Loucy (cell line): ENCODE measurements around the gene GP1BA.

ENCODE experiments used
- H2AFZ ChIP-seq: fragments of 200-600 bp; sonication (generic); 2 replicates; pipeline ENCODE4 v1.6.0; 2016; ENCODE audit warnings: antibody characterized with exemption, mild to moderate bottlenecking, low read length, moderate library complexity
- H3F3A ChIP-seq: fragments of 200-600 bp; 2 replicates; pipeline ENCODE4 v1.6.0; 2016; ENCODE audit warnings: antibody characterized with exemption, low read depth, mild to moderate bottlenecking
- H3K27me3 ChIP-seq: fragments of 200-600 bp; sonication (generic); 2 replicates; pipeline ENCODE4 v1.6.1; 2014; ENCODE audit warnings: low read length, mild to moderate bottlenecking; ENCODE audit not compliant: insufficient read depth, poor library complexity, severe bottlenecking
- H3K36me3 ChIP-seq: fragments of 200-600 bp; sonication (generic); 2 replicates; pipeline ENCODE4 v1.6.1; 2016; ENCODE audit warnings: low read length; ENCODE audit not compliant: insufficient read depth
- H3K4me1 ChIP-seq: fragments of 200-600 bp; sonication (generic); 2 replicates; pipeline ENCODE4 v1.5.1; 2014; ENCODE audit warnings: low read length, mild to moderate bottlenecking; ENCODE audit not compliant: insufficient read depth, poor library complexity, severe bottlenecking
- H3K4me2 ChIP-seq: fragments of 200-600 bp; sonication (generic); 2 replicates; pipeline ENCODE4 v1.6.0; 2014; ENCODE audit warnings: antibody characterized with exemption, low read length, low read depth, mild to moderate bottlenecking; ENCODE audit not compliant: poor library complexity, severe bottlenecking
- H3K4me3 ChIP-seq: fragments of 200-600 bp; sonication (generic); 2 replicates; pipeline ENCODE4 v1.5.1; 2014; ENCODE audit warnings: low read length, mild to moderate bottlenecking, mixed read lengths; ENCODE audit not compliant: poor library complexity, severe bottlenecking
- H3K79me2 ChIP-seq: fragments of 200-600 bp; sonication (generic); 2 replicates; pipeline ENCODE4 v1.6.1; 2014; ENCODE audit warnings: low read length; ENCODE audit not compliant: insufficient read depth
- H3K9ac ChIP-seq: fragments of 200-600 bp; sonication (generic); 2 replicates; pipeline ENCODE4 v1.6.0; 2014; ENCODE audit warnings: mild to moderate bottlenecking, low read depth, low read length, moderate library complexity; ENCODE audit not compliant: poor library complexity, severe bottlenecking
- H3K9me2 ChIP-seq: fragments of 200-600 bp; sonication (generic); replicated peaks from 2 replicates; pipeline ENCODE4 v1.6.1; 2016; ENCODE audit warnings: low read depth, low read length, mixed read lengths
- H3K9me3 ChIP-seq: fragments of 200-600 bp; sonication (generic); 2 replicates; pipeline ENCODE4 v1.6.1; 2014; ENCODE audit warnings: mild to moderate bottlenecking, antibody characterized with exemption, low read length, low read depth; ENCODE audit not compliant: insufficient read depth
- H4K20me1 ChIP-seq: fragments of 200-600 bp; sonication (generic); 2 replicates; pipeline ENCODE4 v1.6.0; 2014; ENCODE audit warnings: antibody characterized with exemption, low read length, mild to moderate bottlenecking; ENCODE audit not compliant: insufficient read depth, poor library complexity, severe bottlenecking
- CTCF ChIP-seq: fragments of 200-600 bp; sonication (generic); conservative IDR thresholded peaks from 2 replicates; pipeline ENCODE4 v1.5.1; 2014; ENCODE audit warnings: mild to moderate bottlenecking, antibody characterized with exemption, low read length
- EZH2phosphoT487 ChIP-seq: fragments of 200-600 bp; IDR thresholded peaks from 2 replicates; pipeline ENCODE4 v1.6.1; 2018; ENCODE audit warnings: antibody characterized with exemption, mild to moderate bottlenecking, moderate library complexity, borderline replicate concordance

The GP1BA gene

GRCh38 chr17:4931963-4932362, at the start of gene GP1BA:
Gene GP1BA, plus strand, starts transcription at chr17:4932277. Its CDS starts 328 bp downstream, at chr17:4932605.
- TF ChIP-seq CTCF (no peak), EZH2phosphoT487 (no peak)
- Histone ChIP-seq H3K27me3 (no peaks in the 10 kb centered on the region), H3K79me2 (peaks cover 7% of the 10 kb centered on the region; the same call in 1 of the 2 replicates), H2AFZ (no peak within 1 kb of the TSS), H3K9ac (peak within 1 kb of the TSS; percentile 52), H3F3A (peaks cover 6% of the 10 kb centered on the region; the same call in 1 of the 2 replicates), H3K4me1 (peaks cover 32% of the 10 kb centered on the region), H3K4me3 (no peak within 1 kb of the TSS), H4K20me1 (no peaks in the 10 kb centered on the region), H3K36me3 (no peaks in the 10 kb centered on the region), H3K9me2 (no peaks in the 10 kb centered on the region), H3K4me2 (peak within 1 kb of the TSS; percentile 80), H3K9me3 (no peaks in the 10 kb centered on the region)

GRCh38 chr17:4884489-4884888, 47.6 kb upstream of the GP1BA start:
- no peak overlapping the region for H3K4me3 ChIP-seq
- H3K4me2 ChIP-seq = no peak overlapping the region
- no peaks in the 10 kb centered on the region for H4K20me1 ChIP-seq
- no peaks in the 10 kb centered on the region for H3F3A ChIP-seq
- no peak overlapping the region for H2AFZ ChIP-seq
- H3K4me1 ChIP-seq = no peaks in the 10 kb centered on the region
- H3K9ac ChIP-seq = no peak overlapping the region
- TF ChIP-seq EZH2phosphoT487 (no peak), CTCF (no peak)
- H3K27me3 ChIP-seq = no peaks in the 10 kb centered on the region
- no peaks in the 10 kb centered on the region for H3K9me2 ChIP-seq
- H3K36me3 ChIP-seq = peaks cover 50% of the 10 kb centered on the region; the same call in 1 of the 2 replicates
- no peaks in the 10 kb centered on the region for H3K79me2 ChIP-seq
- H3K9me3 ChIP-seq = no peaks in the 10 kb centered on the region

- H3K79me2 ChIP-seq = no peaks in the 10 kb centered on the region
- no peak overlapping the region for H2AFZ ChIP-seq
- H3K4me3 ChIP-seq = no peak overlapping the region
- H3K4me1 ChIP-seq = no peaks in the 10 kb centered on the region
- H3K36me3 ChIP-seq = peaks cover 50% of the 10 kb centered on the region; the same call in 1 of the 2 replicates
- no peaks in the 10 kb centered on the region for H3K9me3 ChIP-seq
- H3K9ac ChIP-seq = no peak overlapping the region
- no peak for TF ChIP-seq CTCF
- TF ChIP-seq EZH2phosphoT487 = no peak
- H4K20me1 ChIP-seq = no peaks in the 10 kb centered on the region
- H3K4me2 ChIP-seq = no peak overlapping the region
- H3F3A ChIP-seq = no peaks in the 10 kb centered on the region
- H3K27me3 ChIP-seq = no peaks in the 10 kb centered on the region
- no peaks in the 10 kb centered on the region for H3K9me2 ChIP-seq
Measured at GRCh38 chr17:4886830-4887229, 45.2 kb upstream of the GP1BA start.
